T-helper 2 cell treated with Interferon-gamma antibody and Interleukin-4, amounts not matched to agents 5 μg/mL and 100 μg/mL, for 36 hours (primary cell): ENCODE data around the gene TFAP2E.

ENCODE experiments used
- DNase-seq: peaks from one replicate; pipeline ENCODE4 v3.0.0; 2021; ENCODE audit warnings: low spot score
- H3K27ac Mint-ChIP-seq: one replicate; pipeline ENCODE4 v1.8.0; 2021; ENCODE audit warnings: mild to moderate bottlenecking, mixed read lengths
- H3K27me3 Mint-ChIP-seq: one replicate; pipeline ENCODE4 v1.8.0; 2021; ENCODE audit warnings: low read depth, mixed read lengths
- H3K36me3 Mint-ChIP-seq: one replicate; pipeline ENCODE4 v1.8.0; 2021; ENCODE audit warnings: low read depth, mixed read lengths
- H3K4me1 Mint-ChIP-seq: one replicate; pipeline ENCODE4 v1.8.0; 2021; ENCODE audit warnings: low read depth, mixed read lengths
- H3K4me3 Mint-ChIP-seq: one replicate; pipeline ENCODE4 v1.8.0; 2022; ENCODE audit warnings: mild to moderate bottlenecking, moderate library complexity, mixed read lengths
- H3K9me3 Mint-ChIP-seq: one replicate; pipeline ENCODE4 v1.8.0; 2021; ENCODE audit warnings: mixed read lengths

TFAP2E gene

DNA sequence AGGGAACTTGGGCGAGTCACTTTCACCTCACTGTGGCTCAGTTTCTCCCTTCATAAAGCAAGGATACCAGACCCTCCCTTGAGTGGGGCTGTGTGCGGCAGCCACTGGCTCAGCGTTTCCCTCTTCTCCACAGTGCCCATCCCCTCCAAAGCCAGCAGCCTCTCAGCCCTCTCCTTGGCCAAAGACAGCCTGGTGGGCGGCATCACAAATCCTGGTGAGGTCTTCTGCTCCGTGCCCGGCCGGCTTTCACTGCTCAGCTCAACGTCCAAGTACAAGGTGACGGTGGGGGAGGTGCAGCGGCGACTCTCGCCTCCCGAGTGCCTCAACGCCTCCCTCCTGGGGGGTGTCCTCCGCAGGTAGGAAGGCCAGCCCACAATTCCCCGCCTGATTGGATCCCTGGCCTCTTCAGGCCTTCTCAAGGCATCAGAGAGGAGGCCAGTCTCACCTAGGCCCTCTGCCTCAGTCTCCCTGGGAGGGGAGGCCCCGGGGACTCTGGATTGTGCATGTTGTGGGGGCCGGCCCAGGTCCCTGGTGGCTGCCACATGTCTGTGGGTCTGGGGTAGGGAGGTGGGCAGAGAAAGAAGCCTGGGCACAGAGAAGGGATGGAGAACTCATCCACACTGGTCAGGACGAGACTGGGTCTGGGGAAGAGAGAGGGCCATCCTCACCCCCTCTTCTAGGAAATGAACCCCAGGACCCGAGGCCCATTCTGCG lies 15.2 kb downstream of the TFAP2E start:
- DNase-seq: no peak
- H3K4me3 Mint-ChIP-seq: no peak overlapping the region
- no peaks in the 10 kb centered on the region for H3K27me3 Mint-ChIP-seq
- no peaks in the 10 kb centered on the region for H3K9me3 Mint-ChIP-seq
- no peaks in the 10 kb centered on the region for H3K36me3 Mint-ChIP-seq
- H3K4me1 Mint-ChIP-seq: peaks cover 5% of the 10 kb centered on the region
- H3K27ac Mint-ChIP-seq: no peak overlapping the region

DNA sequence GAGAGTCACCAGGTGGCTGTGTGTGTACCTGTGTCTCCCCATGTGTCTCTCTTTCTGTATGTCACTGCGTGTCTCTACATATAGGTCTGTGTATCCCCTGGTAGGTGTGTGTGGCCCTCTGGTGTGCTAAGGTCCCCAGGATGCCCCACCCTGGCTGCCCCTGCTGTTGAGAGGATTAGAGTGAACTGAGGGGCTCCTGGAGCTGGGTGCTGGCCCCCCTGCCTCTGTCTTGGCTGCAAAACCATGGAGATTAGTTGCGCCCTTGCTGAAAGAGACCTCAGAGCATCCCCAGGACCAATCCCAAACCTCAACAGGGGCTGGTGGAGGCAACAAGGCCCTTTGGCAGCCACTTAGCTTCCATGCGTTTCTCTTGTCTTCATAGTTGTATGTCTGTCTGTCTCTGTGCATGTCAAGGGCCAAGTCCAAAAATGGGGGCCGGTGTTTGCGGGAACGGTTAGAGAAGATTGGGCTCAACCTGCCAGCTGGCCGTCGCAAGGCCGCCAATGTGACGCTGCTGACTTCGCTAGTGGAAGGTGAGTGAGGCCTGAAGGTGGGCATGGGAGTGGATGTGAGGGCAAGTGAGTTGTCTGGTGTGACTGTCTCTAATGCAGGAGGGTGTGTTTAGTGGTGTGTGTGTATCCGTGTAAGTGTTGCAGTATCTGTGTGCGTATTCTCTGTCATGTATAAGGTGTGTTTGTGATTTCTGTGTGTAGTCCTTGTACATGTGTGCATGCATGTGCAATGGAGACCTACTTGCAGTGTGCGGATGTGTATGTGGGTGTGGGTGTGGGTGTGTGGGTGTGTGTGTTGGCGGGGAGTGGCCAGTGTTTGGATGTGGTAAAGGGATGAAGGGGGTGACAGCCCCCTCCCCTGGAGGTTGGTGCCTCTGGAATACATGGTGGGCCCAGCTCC lies 16.7 kb downstream of the TFAP2E start:
- DNase-seq: no peak
- Mint-ChIP-seq H3K27ac (no peak overlapping the region), H3K27me3 (no peaks in the 10 kb centered on the region), H3K4me1 (peaks cover 11% of the 10 kb centered on the region), H3K4me3 (no peak overlapping the region), H3K9me3 (no peaks in the 10 kb centered on the region), H3K36me3 (no peaks in the 10 kb centered on the region)

DNA sequence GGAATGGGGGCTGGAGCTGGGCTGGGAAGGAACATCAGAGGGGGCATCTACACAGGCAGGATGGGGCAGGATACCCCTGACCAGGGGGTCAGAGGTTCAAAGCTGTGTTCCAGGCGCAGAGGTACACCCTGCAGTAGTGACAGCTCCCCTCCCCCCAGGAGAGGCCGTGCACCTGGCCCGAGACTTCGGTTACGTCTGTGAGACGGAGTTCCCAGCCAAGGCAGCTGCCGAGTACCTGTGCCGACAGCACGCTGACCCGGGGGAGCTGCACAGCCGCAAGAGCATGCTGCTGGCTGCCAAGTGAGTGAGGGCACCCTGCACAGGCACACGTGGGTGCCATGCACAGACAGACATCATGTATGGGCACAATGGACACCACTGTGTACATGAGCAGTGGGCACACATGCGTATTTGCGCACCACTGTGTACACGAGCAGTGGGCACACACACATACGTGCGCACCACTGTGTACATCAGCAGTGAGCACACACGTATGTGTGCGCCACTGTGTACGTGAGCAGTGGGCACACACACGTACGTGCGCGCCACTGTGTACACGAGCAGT lies 17.4 kb downstream of the TFAP2E start:
- Mint-ChIP-seq H3K9me3 (no peaks in the 10 kb centered on the region), H3K27me3 (no peaks in the 10 kb centered on the region), H3K36me3 (no peaks in the 10 kb centered on the region), H3K4me1 (peaks cover 11% of the 10 kb centered on the region), H3K4me3 (no peak overlapping the region), H3K27ac (no peak overlapping the region)
- no peak for DNase-seq

DNA sequence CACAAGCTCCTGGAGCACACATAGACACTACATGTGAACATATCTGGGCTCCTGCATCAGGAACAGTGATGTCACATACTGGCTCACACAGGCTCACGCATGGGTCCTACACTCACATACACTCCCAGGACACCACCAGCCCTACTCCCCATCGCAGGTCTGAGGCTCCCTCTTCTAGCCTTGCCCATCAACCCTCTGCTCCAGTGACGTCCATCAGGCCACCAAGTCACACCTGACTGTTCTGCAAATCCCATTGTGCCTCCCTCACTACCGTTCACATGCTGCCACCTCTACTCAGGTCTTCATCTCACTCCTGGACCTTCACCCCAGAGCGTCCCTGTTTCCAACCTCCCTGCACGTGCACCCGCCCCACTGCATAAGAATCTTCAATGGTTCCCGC lies 18.1 kb downstream of the TFAP2E start:
- H3K27ac Mint-ChIP-seq: no peak overlapping the region

DNA sequence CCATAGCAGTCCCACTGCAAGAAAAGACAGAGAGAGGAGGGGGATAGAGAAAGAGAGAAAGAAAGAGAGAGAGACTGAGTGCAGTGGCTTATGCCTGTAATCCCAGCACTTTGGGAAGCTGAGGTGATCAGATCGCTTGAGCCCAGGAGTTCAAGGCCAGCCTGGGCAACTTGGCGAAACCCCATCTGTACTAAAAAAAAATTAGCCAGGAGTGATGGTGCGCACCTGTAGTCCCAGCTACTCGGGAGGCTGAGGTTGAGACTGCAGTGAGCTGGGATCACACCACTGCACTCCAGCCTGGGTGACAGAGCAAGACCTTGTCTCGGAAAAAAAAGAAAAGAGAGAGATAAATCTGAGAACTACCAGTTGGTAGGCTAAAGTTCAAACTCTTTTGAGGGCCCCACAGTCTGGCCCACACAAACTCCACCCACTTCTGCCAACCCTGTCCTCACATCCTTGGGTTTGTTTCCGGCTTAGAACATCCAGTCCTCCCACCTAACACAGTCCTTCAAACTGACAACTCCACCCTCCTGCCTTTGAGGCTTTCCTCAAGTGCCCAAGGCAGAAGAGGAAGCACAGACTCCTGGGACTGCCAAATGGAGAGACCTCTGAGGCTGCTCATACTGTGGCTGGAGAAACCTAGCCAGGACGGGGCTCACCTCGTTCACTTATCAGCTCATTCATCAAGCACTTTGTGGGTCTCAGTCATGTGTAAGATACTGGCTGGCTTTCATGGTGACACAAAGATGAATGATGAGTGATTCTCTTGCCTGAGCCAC lies 20.1 kb downstream of the TFAP2E start:
- peaks cover 11% of the 10 kb centered on the region for H3K4me1 Mint-ChIP-seq
- H3K36me3 Mint-ChIP-seq: peaks cover 5% of the 10 kb centered on the region
- peak overlapping the region; percentile 7 for H3K4me3 Mint-ChIP-seq
- H3K27ac Mint-ChIP-seq: peak overlapping the region; percentile 2
- no peaks in the 10 kb centered on the region for H3K27me3 Mint-ChIP-seq
- no peak for DNase-seq
- no peaks in the 10 kb centered on the region for H3K9me3 Mint-ChIP-seq

More for the DNA sequence above, 18.1 kb downstream of the TFAP2E start:
- DNase-seq: no peak
- Mint-ChIP-seq H3K9me3 (no peaks in the 10 kb centered on the region), H3K4me3 (no peak overlapping the region), H3K4me1 (peaks cover 11% of the 10 kb centered on the region), H3K36me3 (peaks cover 5% of the 10 kb centered on the region), H3K27me3 (no peaks in the 10 kb centered on the region)

DNA sequence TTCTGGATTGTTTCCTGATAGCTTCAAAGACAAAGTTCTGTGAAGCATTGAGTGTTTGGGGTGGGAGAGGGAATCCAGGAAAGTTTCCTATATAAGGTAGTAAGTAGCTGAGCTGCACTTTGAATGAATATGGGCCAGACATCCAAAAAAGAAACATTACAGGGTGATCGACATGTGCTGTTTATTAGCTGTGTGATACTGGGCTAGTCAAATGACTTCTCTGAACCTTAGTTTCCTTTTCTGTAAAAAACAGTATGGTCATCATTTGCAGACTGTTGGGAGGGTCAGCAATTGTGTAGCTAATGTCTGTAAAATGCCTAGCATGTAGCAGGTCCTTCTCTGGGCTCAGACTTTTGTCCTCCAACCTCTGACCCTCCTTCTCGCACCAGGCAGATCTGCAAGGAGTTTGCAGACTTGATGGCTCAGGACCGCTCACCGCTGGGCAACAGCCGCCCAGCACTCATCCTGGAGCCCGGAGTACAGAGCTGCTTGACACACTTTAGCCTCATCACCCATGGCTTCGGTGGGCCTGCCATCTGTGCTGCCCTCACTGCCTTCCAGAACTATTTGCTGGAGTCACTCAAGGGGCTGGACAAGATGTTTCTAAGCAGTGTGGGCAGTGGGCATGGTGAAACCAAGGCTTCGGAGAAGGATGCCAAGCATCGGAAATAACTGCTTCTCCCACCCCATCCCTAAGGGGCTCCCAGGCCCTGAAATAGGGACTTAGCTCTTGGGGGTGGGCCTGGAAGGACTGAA lies 21.1 kb downstream of the TFAP2E start:
- Mint-ChIP-seq H3K27me3 (no peaks in the 10 kb centered on the region), H3K27ac (no peak overlapping the region), H3K9me3 (no peaks in the 10 kb centered on the region), H3K4me1 (peaks cover 11% of the 10 kb centered on the region), H3K4me3 (no peak overlapping the region), H3K36me3 (peaks cover 5% of the 10 kb centered on the region)
- no peak for DNase-seq

DNA sequence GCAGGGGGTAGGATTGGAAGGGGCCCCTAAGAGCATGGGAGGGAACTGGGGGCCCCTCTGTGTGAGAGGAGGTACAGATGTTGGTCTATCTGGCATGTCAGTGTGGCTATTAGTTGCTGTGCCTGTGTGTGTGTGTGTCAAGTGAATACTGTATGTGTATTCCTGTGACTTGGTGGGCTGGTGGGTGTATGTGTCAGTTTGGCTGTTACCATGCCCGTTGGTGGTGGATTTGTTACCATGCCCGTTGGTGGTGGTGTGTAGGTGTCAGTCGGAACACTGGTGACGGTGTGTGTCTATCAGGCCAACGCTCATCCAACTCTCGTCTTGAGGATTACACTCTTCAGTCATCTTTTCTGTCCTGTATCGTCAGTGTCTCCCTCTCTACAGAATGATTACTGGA lies 22.6 kb downstream of the TFAP2E start:
- peaks cover 12% of the 10 kb centered on the region for H3K36me3 Mint-ChIP-seq
- H3K27ac Mint-ChIP-seq: no peak overlapping the region
- H3K4me1 Mint-ChIP-seq: peaks cover 11% of the 10 kb centered on the region
- no peaks in the 10 kb centered on the region for H3K27me3 Mint-ChIP-seq
- no peak overlapping the region for H3K4me3 Mint-ChIP-seq
- DNase-seq: no peak
- H3K9me3 Mint-ChIP-seq: no peaks in the 10 kb centered on the region

DNA sequence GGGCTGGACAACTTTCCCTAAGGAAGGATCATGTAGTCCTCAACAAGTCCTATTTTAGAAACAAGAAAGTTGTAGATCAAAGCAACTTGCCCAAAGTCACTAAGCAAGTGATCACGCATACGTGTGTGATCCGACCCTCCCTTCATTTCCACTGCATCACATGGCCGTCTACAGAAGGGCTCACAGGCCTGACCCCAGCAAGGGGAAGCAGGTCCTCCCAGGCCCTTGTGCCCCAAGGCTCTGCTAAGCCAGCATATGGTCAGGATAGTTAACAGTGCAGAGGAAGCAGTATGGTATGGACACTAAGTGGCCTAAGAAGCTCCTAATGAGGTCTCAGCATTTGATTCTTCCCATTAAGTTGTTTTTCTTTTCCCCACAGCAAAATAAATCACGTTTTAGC lies 24.8 kb downstream of the TFAP2E start:
- H3K27ac Mint-ChIP-seq: no peak overlapping the region
- peaks cover 8% of the 10 kb centered on the region for H3K4me1 Mint-ChIP-seq
- H3K27me3 Mint-ChIP-seq: no peaks in the 10 kb centered on the region
- H3K4me3 Mint-ChIP-seq: no peak overlapping the region
- no peaks in the 10 kb centered on the region for H3K9me3 Mint-ChIP-seq
- DNase-seq: no peak
- peaks cover 14% of the 10 kb centered on the region for H3K36me3 Mint-ChIP-seq

DNA sequence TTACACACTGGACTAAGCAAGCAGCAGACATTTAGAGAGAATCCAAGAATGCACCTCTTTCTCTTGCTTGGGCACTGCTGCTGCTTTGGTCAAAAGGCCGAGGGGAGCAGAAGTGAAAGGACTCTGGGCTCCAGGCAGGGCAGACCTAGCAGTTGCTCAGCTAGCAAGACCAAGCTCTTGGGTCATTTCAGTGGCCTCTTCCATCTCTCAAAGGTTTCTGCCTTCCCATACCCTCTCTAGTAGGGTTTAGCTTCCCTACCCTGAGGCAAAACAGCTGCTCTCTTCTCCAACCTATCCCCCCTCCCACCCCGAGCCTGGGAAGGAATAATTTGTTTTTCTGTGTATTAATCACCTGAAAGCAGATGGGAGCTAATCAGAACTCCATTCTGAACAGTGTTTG lies 25.8 kb downstream of the TFAP2E start:
- Mint-ChIP-seq H3K4me1 (peaks cover under 1% of the 10 kb centered on the region), H3K27me3 (no peaks in the 10 kb centered on the region), H3K27ac (no peak overlapping the region), H3K9me3 (no peaks in the 10 kb centered on the region), H3K36me3 (peaks cover 22% of the 10 kb centered on the region), H3K4me3 (no peak overlapping the region)
- no peak for DNase-seq

DNA sequence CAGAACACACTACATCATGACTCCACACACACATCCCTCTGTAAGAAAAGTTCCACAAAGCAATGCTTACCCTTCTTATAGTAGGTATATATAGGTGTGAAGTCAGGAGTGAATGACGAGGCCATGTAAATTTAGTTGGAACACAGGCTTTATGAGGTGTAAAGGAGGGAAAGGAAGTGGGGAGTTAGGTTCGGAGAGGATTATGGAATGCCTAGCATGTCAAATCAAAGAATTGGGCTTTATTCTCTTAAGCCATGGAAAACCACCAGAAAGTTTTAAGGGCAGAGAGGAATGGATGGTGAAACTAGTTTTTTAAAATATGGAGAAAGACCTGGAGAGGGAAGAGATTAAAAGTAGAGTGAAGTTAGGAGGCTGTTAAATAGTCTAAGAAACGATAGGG lies 26.3 kb downstream of the TFAP2E start:
- Mint-ChIP-seq H3K4me1 (no peaks in the 10 kb centered on the region), H3K27ac (no peak overlapping the region), H3K27me3 (no peaks in the 10 kb centered on the region)

DNA sequence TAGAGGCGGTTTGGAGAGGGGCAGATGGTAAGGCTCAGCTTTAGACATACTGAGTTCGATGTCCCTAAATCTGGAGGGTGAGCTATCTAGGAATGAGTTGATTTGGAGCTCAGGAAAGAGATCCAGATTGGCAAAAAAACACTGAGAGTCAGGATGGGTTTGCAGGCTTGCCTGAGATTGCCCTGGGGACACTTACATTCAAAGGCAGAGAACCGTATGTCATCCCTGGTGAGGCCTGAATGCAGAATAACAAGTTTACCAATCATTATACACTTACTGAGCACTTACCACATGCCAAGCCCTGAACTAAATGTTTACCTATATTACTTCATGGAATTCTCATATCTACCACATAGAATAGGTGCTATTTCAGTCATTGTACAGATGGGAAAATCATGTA lies 27.5 kb downstream of the TFAP2E start:
- no peak for DNase-seq
- no peak overlapping the region for H3K4me3 Mint-ChIP-seq
- no peaks in the 10 kb centered on the region for H3K4me1 Mint-ChIP-seq
- no peak overlapping the region for H3K27ac Mint-ChIP-seq
- H3K9me3 Mint-ChIP-seq: no peaks in the 10 kb centered on the region
- H3K36me3 Mint-ChIP-seq: peaks cover 32% of the 10 kb centered on the region
- H3K27me3 Mint-ChIP-seq: no peaks in the 10 kb centered on the region

More for the DNA sequence above, 26.3 kb downstream of the TFAP2E start:
- no peaks in the 10 kb centered on the region for H3K9me3 Mint-ChIP-seq
- no peak for DNase-seq
- peaks cover 27% of the 10 kb centered on the region for H3K36me3 Mint-ChIP-seq
- H3K4me3 Mint-ChIP-seq: no peak overlapping the region

DNA sequence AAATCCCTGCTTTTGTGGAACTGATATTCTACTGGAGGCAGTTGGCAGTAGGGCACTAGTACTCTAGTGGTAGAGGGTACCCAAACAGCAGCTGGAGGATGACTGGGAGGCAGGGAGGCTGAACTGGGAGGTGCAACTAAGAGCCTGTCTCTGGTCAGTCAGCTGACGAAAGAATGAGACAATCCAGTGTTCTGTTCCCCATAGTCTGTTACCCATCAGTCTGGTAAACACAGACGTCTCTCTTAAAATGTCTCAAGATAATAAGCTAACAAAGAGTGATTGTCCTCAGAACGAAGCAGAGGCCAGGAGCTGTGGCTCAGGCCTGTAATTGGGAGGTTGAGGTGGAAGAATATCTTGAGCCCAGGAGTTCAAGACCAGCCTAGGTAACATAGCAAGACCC lies 30.4 kb downstream of the TFAP2E start:
- no peaks in the 10 kb centered on the region for H3K9me3 Mint-ChIP-seq
- peaks cover 15% of the 10 kb centered on the region for H3K4me1 Mint-ChIP-seq
- DNase-seq: no peak
- no peaks in the 10 kb centered on the region for H3K27me3 Mint-ChIP-seq
- H3K27ac Mint-ChIP-seq: no peak overlapping the region
- H3K36me3 Mint-ChIP-seq: peaks cover 53% of the 10 kb centered on the region
- no peak overlapping the region for H3K4me3 Mint-ChIP-seq

DNA sequence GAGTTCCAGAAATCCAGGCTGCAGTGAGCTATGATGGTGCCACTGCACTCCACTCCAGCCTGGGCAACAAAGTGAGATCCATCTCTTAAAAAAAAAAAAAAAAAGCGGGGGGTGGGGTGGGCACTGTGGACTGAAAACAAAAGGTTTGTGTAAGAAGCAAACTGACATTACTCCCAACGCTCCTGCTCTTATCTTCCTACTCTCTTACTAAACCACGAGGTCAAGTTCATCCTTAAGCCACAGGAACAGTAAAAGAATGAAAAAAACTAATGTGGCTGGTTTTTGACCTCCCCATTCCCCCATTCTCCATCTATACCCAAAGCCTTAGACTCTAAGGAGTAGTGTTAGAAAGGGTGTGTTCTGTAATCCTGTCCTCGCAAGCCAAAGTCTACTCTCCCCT lies 30.8 kb downstream of the TFAP2E start:
- Mint-ChIP-seq H3K4me1 (peaks cover 15% of the 10 kb centered on the region), H3K9me3 (no peaks in the 10 kb centered on the region), H3K27ac (no peak overlapping the region), H3K4me3 (no peak overlapping the region), H3K36me3 (peaks cover 56% of the 10 kb centered on the region), H3K27me3 (no peaks in the 10 kb centered on the region)
- DNase-seq: no peak
